T-cell (primary cell): ENCODE measurements around the gene ASCC1. TPM values are rescaled to one million over a fixed set of nuclear protein-coding genes. Genes with fewer than 3 reads are reported as not detected.
"Not testable (repeated sequence)": the region's sequence is repeated elsewhere in the genome, so short reads cannot be mapped to it uniquely, and the experiment has no call there.

Source experiments
- ATAC-seq, 4 experiments: fragments of 200-7000 bp in 3 of 4; fragments of 150-1000 bp in 1 of 4; cut with Tn5 transposase; replicated peaks in 1 of 4; 1 replicate in 3 of 4; 2 replicates in 1 of 4; pipeline ENCODE4 v1.10.0; 2021; ENCODE audit warnings: moderate library complexity in 3 of 4, mild to moderate bottlenecking in 2 of 4, moderate number of reproducible peaks in 1 of 4
- CTCF ChIA-PET, 2 donors: fragments of 300-600 bp; sonication (Branson Sonifier 250); formaldehyde crosslinking; loops; one replicate each; lab custom pipeline; 2022; ENCODE audit warnings: antibody characterized with exemption in 2 of 2; lab: Charles Lee
- POLR2A ChIA-PET, 2 donors: fragments of 300-600 bp; sonication (Branson Sonifier 250); formaldehyde crosslinking; loops; one replicate each; lab custom pipeline; 2022; ENCODE audit warnings: antibody characterized with exemption in 2 of 2; lab: Charles Lee
- DNase-seq, 35 experiments: peaks; one replicate each; pipeline versions ENCODE4 v3.0.0 to v3.0.0-alpha.2; 2013 to 2023
- H3K27ac ChIP-seq: one replicate; pipeline ENCODE4 v1.5.1; 2013; ENCODE audit warnings: low read length
- H3K27me3 ChIP-seq, 2 experiments: replicated peaks in 1 of 2; 1 replicate in 1 of 2; 2 replicates in 1 of 2; pipeline versions ENCODE4 v1.6.1 to v1.7.0; 2013; ENCODE audit warnings: low read length in 1 of 2, mixed read lengths in 1 of 2; ENCODE audit not compliant: control insufficient read depth in 2 of 2, insufficient read depth in 2 of 2; ENCODE audit errors: extremely low read depth in 1 of 2
- H3K36me3 ChIP-seq, 2 donors: 1 replicate in 1 of 2; 2 replicates in 1 of 2; pipeline versions ENCODE4 v1.6.1 to v1.7.0; 2013; ENCODE audit warnings: low read length in 1 of 2; ENCODE audit not compliant: control insufficient read depth in 2 of 2, insufficient read depth in 1 of 2; ENCODE audit errors: extremely low read depth in 1 of 2
- H3K4me1 ChIP-seq, 2 experiments: 1 replicate in 1 of 2; 2 replicates in 1 of 2; pipeline versions ENCODE4 v1.6.1 to v1.7.0; 2013; ENCODE audit warnings: low read length in 2 of 2, mixed read lengths in 1 of 2; ENCODE audit not compliant: insufficient read depth in 2 of 2, control insufficient read depth in 1 of 2; ENCODE audit errors: extremely low read depth in 1 of 2
- H3K4me3 ChIP-seq, 2 donors: 1 replicate in 1 of 2; 2 replicates in 1 of 2; pipeline versions ENCODE4 v1.5.1 to v1.7.0; 2013; ENCODE audit warnings: mild to moderate bottlenecking in 2 of 2, low read length in 1 of 2, moderate library complexity in 1 of 2; ENCODE audit not compliant: control insufficient read depth in 1 of 2; ENCODE audit errors: extremely low read depth in 1 of 2
- H3K9me3 ChIP-seq: 2 replicates; pipeline ENCODE4 v1.7.0; 2013
- H3K27ac Mint-ChIP-seq, 2 donors: one replicate each; pipeline ENCODE4 v1.8.0; 2020 to 2021; ENCODE audit warnings: mild to moderate bottlenecking in 2 of 2, mixed read lengths in 2 of 2
- H3K27me3 Mint-ChIP-seq, 2 donors: one replicate each; pipeline ENCODE4 v1.8.0; 2021 to 2022; ENCODE audit warnings: mixed read lengths in 2 of 2
- H3K36me3 Mint-ChIP-seq: one replicate; pipeline ENCODE4 v1.8.0; 2021; ENCODE audit warnings: mixed read lengths
- H3K4me1 Mint-ChIP-seq, 3 donors: one replicate each; pipeline ENCODE4 v1.8.0; 2020 to 2022; ENCODE audit warnings: mixed read lengths in 3 of 3, mild to moderate bottlenecking in 1 of 3
- H3K4me3 Mint-ChIP-seq, 3 donors: one replicate each; pipeline ENCODE4 v1.8.0; 2020 to 2022; ENCODE audit warnings: mild to moderate bottlenecking in 3 of 3, mixed read lengths in 3 of 3, moderate library complexity in 3 of 3
- H3K9me3 Mint-ChIP-seq, 3 donors: one replicate each; pipeline ENCODE4 v1.8.0; 2020 to 2022; ENCODE audit warnings: mixed read lengths in 3 of 3
- WGBS: methylation state at CpG from one replicate; pipeline ENCODE4 v1.1.5; 2013; ENCODE audit warnings: missing lambda C conversion rate; ENCODE audit not compliant: insufficient coverage; 5-methylcytosine and 5-hydroxymethylcytosine counted together
- total RNA-seq, 35 experiments: library from RNA in 6 of 35; stranded (reverse) in 6 of 35; fragments of 120-200 nt in 1 of 35; gene quantifications; one replicate each; pipeline versions ENCODE4 v1.2.1 to v1.2.4 and lab custom pipeline; 2013 to 2026

ASCC1 gene
- total RNA-seq, 5 donors from 2014 or later (not counting 1 experiment from before 2014, with no cell fraction given) = 15.7 to 24.1 (median 21.7) TPM

DNA sequence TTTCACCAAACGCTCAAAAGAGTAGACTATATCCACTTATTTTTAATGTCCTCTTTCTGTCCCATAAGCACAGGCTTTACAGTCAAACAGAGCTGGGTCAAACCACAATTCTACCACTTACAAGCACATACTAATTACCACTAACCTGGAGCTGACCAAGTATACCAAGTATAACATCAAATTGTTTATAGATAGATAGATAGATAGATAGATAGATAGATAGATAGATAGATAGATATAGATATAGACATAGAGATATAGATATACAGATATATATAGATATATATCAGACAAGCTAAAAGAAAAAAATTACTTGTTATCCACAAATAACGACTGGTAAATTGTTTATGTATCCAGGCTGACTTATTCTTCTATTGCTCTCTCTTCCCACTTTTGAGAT lies 75.2 kb downstream of the ASCC1 start:
- no peaks in the 10 kb centered on the region for H3K27me3 Mint-ChIP-seq
- DNase-seq (no peak), ATAC-seq (no peak)
- POLR2A ChIA-PET = interaction anchor here in 1 of 2 donors (0.6 kb wide), 1 partner anchor 105 kb away, joined by 4 read pairs; no protein-coding TSS in a partner anchor
- no peaks in the 10 kb centered on the region for H3K9me3 Mint-ChIP-seq
- Histone ChIP-seq H3K27ac (no peak overlapping the region), H3K27me3 (no peaks in the 10 kb centered on the region), H3K4me3 (no peak overlapping the region), H3K9me3 (no peaks in the 10 kb centered on the region), H3K36me3 (peaks cover 0 to 4% of the 10 kb centered on the region in 2 donors), H3K4me1 (peaks cover under 1 to 2% of the 10 kb centered on the region in 2 experiments)
- H3K27ac Mint-ChIP-seq = no peak overlapping the region
- no CpG with 5 or more reads among the region's 2 CpGs for WGBS
- CTCF ChIA-PET = interaction anchor here in 1 of 2 donors (0.6 to 1.2 kb wide), 2 partner anchors 13 to 74 kb away, joined by 4 to 5 read pairs; no protein-coding TSS in a partner anchor
- H3K4me1 Mint-ChIP-seq = peaks cover 1 to 11% (median 3%) of the 10 kb centered on the region in 3 donors
- peaks cover 13% of the 10 kb centered on the region for H3K36me3 Mint-ChIP-seq
- H3K4me3 Mint-ChIP-seq = no peak overlapping the region

GRCh38 chr10:72140174-72140573 lies 75.9 kb downstream of the ASCC1 start:
- peaks cover 8 to 18% (median 9%) of the 10 kb centered on the region in 3 donors for H3K4me1 Mint-ChIP-seq
- H3K27ac Mint-ChIP-seq = peak overlapping the region in 1 of 2 donors; percentile 19
- H3K9me3 Mint-ChIP-seq = no peaks in the 10 kb centered on the region
- ChIA-PET CTCF (interaction anchor here in 1 of 2 donors (0.6 kb wide), 1 partner anchor 74 kb away, joined by 4 read pairs; no protein-coding TSS in a partner anchor), POLR2A (interaction anchor here in 1 of 2 donors (0.5 kb wide), 1 partner anchor 1442 kb away, joined by 4 read pairs; no protein-coding TSS in a partner anchor)
- Histone ChIP-seq H3K27ac (no peak overlapping the region), H3K36me3 (peaks cover 0 to 4% of the 10 kb centered on the region in 2 donors), H3K4me3 (no peak overlapping the region), H3K4me1 (peaks cover 8% of the 10 kb centered on the region in 2 experiments), H3K27me3 (no peaks in the 10 kb centered on the region), H3K9me3 (no peaks in the 10 kb centered on the region)
- DNase-seq = no peak
- no peak for ATAC-seq
- peaks cover 13% of the 10 kb centered on the region for H3K36me3 Mint-ChIP-seq
- H3K4me3 Mint-ChIP-seq = no peak overlapping the region
- H3K27me3 Mint-ChIP-seq = no peaks in the 10 kb centered on the region

DNA sequence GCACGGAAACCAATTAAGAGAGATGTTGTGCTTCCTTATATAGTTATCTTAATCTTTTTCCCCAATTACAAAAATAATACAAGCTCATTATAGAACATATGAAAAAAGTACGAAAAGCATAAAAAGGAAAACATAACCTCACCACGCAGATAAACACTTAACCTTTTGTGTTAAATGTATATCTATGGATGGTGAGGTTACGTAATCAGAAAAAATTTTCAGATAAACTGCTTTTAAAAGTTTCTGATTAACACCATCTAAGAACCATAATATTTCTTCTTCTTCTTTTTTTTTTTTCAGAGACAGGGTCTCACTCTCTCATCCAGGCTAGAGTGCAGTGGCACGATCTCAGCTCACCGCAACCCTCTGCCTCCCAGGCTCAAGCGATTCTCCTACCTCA lies 78.5 kb downstream of the ASCC1 start:
- H3K27ac ChIP-seq = no peak overlapping the region
- ATAC-seq (no peak), DNase-seq (no peak)
- ChIA-PET CTCF (interaction anchor here (0.6 to 0.7 kb wide), 3 partner anchors 9 to 207 kb away, joined by 3 to 6 read pairs (median 3); no protein-coding TSS in a partner anchor), POLR2A (interaction anchor here (0.7 kb wide), 3 partner anchors 9 to 153 kb away, joined by 3 to 14 read pairs (median 5); no protein-coding TSS in a partner anchor)
- peaks cover 30 to 39% (median 33%) of the 10 kb centered on the region in 3 donors for H3K4me1 Mint-ChIP-seq
- H3K36me3 Mint-ChIP-seq = peaks cover 10% of the 10 kb centered on the region
- H3K27ac Mint-ChIP-seq = no peak overlapping the region
- no peak overlapping the region for H3K4me3 ChIP-seq
- H3K4me1 ChIP-seq = peaks cover 15 to 23% of the 10 kb centered on the region in 2 experiments
- H3K36me3 ChIP-seq = peaks cover 0 to 4% of the 10 kb centered on the region in 2 donors
- H3K9me3 Mint-ChIP-seq = no peaks in the 10 kb centered on the region
- no peaks in the 10 kb centered on the region for H3K9me3 ChIP-seq
- no CpG with 5 or more reads among the region's 7 CpGs for WGBS
- no peaks in the 10 kb centered on the region for H3K27me3 Mint-ChIP-seq
- no peak overlapping the region for H3K4me3 Mint-ChIP-seq
- H3K27me3 ChIP-seq = no peaks in the 10 kb centered on the region

GRCh38 chr10:72136225-72136624 lies 79.9 kb downstream of the ASCC1 start:
- WGBS = 90% methylated on average over 2 of the region's 10 CpGs

DNA sequence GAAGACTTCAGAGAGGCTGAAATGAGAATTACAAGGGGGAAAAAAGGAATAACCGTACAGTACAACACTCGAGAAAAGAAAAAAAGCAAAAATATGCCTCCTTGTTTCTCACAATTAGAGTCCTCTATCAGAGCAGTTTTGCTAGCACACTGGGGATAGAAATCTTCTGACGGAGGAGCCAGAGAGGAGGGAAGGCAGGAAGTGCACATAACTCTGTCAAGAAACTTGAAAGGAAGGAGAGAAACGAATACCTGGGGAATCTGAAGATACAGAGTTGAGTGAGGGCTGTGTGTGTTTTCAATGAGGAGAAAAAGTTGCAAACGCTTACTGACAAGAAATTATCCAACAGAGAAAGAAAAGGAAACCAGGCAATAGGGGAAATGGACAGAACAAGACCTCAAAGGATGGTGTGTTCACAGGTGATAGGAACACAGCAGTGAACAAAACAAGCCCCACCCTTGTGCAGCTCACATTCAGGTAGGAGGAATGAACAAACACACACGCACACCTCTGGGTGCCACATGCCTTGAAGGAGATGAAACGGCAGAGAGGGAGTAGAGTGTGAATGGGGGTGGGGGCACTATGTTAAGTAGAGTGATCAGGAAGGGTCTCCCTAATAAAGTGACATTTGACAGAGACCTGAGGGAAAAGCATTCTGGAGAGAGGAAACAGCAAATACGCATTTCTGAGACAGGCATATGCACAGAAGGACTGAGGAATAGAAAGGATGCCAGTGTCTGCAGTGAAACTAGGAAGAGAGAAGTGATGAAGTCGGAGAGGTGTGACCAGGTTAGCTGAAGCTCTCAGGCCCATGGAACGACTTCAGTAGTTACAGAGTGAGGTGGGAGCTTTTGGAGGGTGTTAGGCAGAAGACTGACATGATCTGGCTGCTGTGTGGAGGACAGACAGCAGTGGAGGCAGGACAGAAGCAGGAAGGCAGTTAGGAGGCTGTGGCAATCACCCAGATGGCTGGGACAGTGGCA lies 81.0 kb downstream of the ASCC1 start:
- Mint-ChIP-seq H3K27me3 (no peaks in the 10 kb centered on the region), H3K4me1 (peaks cover 35 to 40% (median 40%) of the 10 kb centered on the region in 3 donors), H3K9me3 (no peaks in the 10 kb centered on the region), H3K36me3 (peaks cover 13% of the 10 kb centered on the region), H3K27ac (peak overlapping the region; percentile 93 to 94), H3K4me3 (peak overlapping the region; percentile 41 to 60 (median 48))
- H3K36me3 ChIP-seq = peaks cover 0 to 4% of the 10 kb centered on the region in 2 donors
- ChIA-PET POLR2A (interaction anchor here in 1 of 2 donors (0.6 to 0.7 kb wide), 2 partner anchors 11 to 210 kb away, joined by 3 to 5 read pairs; no protein-coding TSS in a partner anchor), CTCF (interaction anchor here in 1 of 2 donors (0.7 to 1.0 kb wide), 2 partner anchors 24 to 202 kb away, joined by 3 read pairs; no protein-coding TSS in a partner anchor)
- ATAC-seq (peak; percentile 73 to 86 (median 80)), DNase-seq (peak in 16 of 35 experiments; percentile 3 to 55 (median 14))
- no peaks in the 10 kb centered on the region for H3K9me3 ChIP-seq
- WGBS = 44% methylated on average over 6 of the region's 10 CpGs
- H3K27ac ChIP-seq = peak overlapping the region; percentile 27
- H3K27me3 ChIP-seq = no peaks in the 10 kb centered on the region
- peaks cover 15 to 23% of the 10 kb centered on the region in 2 experiments for H3K4me1 ChIP-seq
- peak overlapping the region in 1 of 2 donors; percentile 12 for H3K4me3 ChIP-seq

More at GRCh38 chr10:72136225-72136624, 79.9 kb downstream of the ASCC1 start:
- H3K36me3 ChIP-seq, ATAC-seq, H3K27ac ChIP-seq, H3K9me3 ChIP-seq, H3K4me3 Mint-ChIP-seq, DNase-seq, H3K4me3 ChIP-seq, H3K27me3 ChIP-seq, H3K9me3 Mint-ChIP-seq, H3K27me3 Mint-ChIP-seq: not testable (repeated sequence)
- Mint-ChIP-seq H3K27ac (peak overlapping the region; percentile 93 to 94), H3K36me3 (peaks cover 13% of the 10 kb centered on the region), H3K4me1 (peaks cover 35 to 42% (median 40%) of the 10 kb centered on the region in 3 donors)
- CTCF ChIA-PET = interaction anchor here (0.7 to 1.0 kb wide), 3 partner anchors 12 to 209 kb away, joined by 3 to 4 read pairs (median 3); no protein-coding TSS in a partner anchor
- POLR2A ChIA-PET = interaction anchor here in 1 of 2 donors (0.5 kb wide), 1 partner anchor 49 kb away, joined by 3 read pairs; no protein-coding TSS in a partner anchor
- peaks cover 15 to 23% of the 10 kb centered on the region in 2 experiments for H3K4me1 ChIP-seq
